ENCODE measurements around the gene TWIST1. TPM values are rescaled to one million over a fixed set of nuclear protein-coding genes. Genes with fewer than 3 reads are reported as not detected.

TWIST1 gene
- total RNA-seq, 1 experiment from 2014 or later: not detected

DNA sequence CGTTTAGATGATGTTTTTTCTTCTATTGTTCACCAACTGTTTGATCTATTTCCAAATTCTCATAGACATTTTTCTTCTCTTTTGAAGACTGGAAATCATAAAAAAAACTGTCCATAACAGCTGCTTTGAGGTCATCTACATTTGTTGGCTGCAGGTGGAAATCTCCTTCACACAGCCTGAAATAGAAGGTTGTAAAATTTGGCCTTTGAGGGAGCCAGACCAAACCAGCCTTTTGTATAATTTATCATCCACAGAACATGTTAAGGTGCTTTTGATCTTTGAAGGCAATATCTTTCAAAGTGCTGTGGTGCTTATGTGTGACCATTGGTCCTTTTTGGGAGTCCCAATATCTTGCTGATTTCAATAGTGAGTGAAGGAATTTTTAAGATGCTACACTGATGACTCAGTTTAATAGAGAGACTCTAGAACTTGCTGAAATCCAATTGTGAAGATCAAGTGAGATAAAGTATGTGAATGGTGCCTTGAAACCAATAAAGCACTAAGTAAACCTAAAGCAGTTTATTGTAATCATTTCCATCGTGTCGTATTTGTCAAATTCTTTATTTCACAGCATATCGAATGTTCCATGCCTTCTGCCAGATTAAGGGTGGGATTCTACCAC lies 22.4 kb upstream of the TWIST1 start:
- Histone ChIP-seq H3K9me3 (ENCODE audit: control insufficient read depth, low read depth, low read length) (no peaks in the 10 kb centered on the region), H3K27ac (ENCODE audit: insufficient read length, low read depth, low read length) (no peak overlapping the region), H2BK5ac (ENCODE audit: insufficient read length, low read length) (no peak overlapping the region), H3K27me3 (ENCODE audit: insufficient read depth, low read length) (peaks cover 19% of the 10 kb centered on the region), H3K4me2 (ENCODE audit: insufficient read depth, insufficient read length, low read length) (no peak overlapping the region), H2AK5ac (ENCODE audit: insufficient read length, low read length) (no peak overlapping the region), H3K56ac (ENCODE audit: insufficient read length, low read depth, low read length) (no peak overlapping the region), H3K79me2 (ENCODE audit: insufficient read depth, low read length) (no peaks in the 10 kb centered on the region), H4K91ac (ENCODE audit: insufficient read length, low read depth, low read length) (no peak overlapping the region), H4K5ac (ENCODE audit: insufficient read length, low read depth, low read length) (no peak overlapping the region), H3K4ac (ENCODE audit: low read depth, low read length) (no peak overlapping the region), H2BK15ac (ENCODE audit: low read depth, low read length) (no peak overlapping the region), H2AFZ (ENCODE audit: low read length) (no peak overlapping the region), H3T11ph (ENCODE audit: low read length) (no peak overlapping the region), H3K14ac (ENCODE audit: insufficient read depth, low read length) (no peak overlapping the region), H4K20me1 (ENCODE audit: control insufficient read depth, insufficient read depth, insufficient read length) (no peaks in the 10 kb centered on the region), H2BK120ac (ENCODE audit: low read depth, low read length, poor library complexity, severe bottlenecking) (no peak overlapping the region), H2BK12ac (ENCODE audit: insufficient read length, low read depth, low read length) (no peak overlapping the region), H3K9ac (ENCODE audit: extremely low read depth, insufficient read length, low read length) (no peak overlapping the region), H3K79me1 (ENCODE audit: insufficient read depth, low read depth, low read length, poor library complexity, severe bottlenecking) (no peaks in the 10 kb centered on the region), H2BK20ac (ENCODE audit: low read depth, low read length, poor library complexity, severe bottlenecking) (no peak overlapping the region), H4K8ac (replicated peaks; ENCODE audit: insufficient read length, low read depth, low read length) (no peak overlapping the region), H3K18ac (ENCODE audit: insufficient read length, low read depth, low read length) (no peak overlapping the region), H3K4me1 (ENCODE audit: insufficient read depth, low read length) (no peaks in the 10 kb centered on the region), H3K23ac (ENCODE audit: insufficient read length, low read depth, low read length) (no peak overlapping the region), H3K23me2 (ENCODE audit: insufficient read length, low read depth, low read length, poor library complexity, severe bottlenecking) (peaks cover 13% of the 10 kb centered on the region)
- no peak for DNase-seq
- Mint-ChIP-seq H3K4me1 (peaks cover 12 to 20% of the 10 kb centered on the region in 2 experiments), H3K36me3 (ENCODE audit: insufficient read depth in 1 of 3, low read depth in 3 of 3) (no peaks in the 10 kb centered on the region), H3K27ac (no peak overlapping the region), H3K9me3 (peaks cover 0 to 4% of the 10 kb centered on the region in 2 experiments; a peak in 1 of 5 replicates), H3K4me3 (no peak overlapping the region), H3K27me3 (ENCODE audit: low read depth) (peaks cover 66% of the 10 kb centered on the region)
- TF ChIP-seq, protein P1, sequence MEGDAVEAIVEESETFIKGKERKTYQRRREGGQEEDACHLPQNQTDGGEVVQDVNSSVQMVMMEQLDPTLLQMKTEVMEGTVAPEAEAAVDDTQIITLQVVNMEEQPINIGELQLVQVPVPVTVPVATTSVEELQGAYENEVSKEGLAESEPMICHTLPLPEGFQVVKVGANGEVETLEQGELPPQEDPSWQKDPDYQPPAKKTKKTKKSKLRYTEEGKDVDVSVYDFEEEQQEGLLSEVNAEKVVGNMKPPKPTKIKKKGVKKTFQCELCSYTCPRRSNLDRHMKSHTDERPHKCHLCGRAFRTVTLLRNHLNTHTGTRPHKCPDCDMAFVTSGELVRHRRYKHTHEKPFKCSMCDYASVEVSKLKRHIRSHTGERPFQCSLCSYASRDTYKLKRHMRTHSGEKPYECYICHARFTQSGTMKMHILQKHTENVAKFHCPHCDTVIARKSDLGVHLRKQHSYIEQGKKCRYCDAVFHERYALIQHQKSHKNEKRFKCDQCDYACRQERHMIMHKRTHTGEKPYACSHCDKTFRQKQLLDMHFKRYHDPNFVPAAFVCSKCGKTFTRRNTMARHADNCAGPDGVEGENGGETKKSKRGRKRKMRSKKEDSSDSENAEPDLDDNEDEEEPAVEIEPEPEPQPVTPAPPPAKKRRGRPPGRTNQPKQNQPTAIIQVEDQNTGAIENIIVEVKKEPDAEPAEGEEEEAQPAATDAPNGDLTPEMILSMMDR (conservative IDR thresholded peaks at IDR 0.05): no peak
- WGBS (ENCODE audit: extremely low coverage, insufficient read length, low lambda C conversion rate): no CpG with 5 or more reads among the region's 4 CpGs
